Activated CD4-positive, alpha-beta T cell treated with anti-CD3 and anti-CD28 coated beads for 48 hours (primary cell): Measurements from ENCODE around the gene ABCB1.

Experiments
- DNase-seq: peaks from one replicate; pipeline ENCODE4 v3.0.0-alpha.2; 2020

The ABCB1 gene

GRCh38 chr7:87600130-87601124 lies at the start of gene ABCB1:
ABCB1 (minus strand) TSS chr7:87600884; CDS start chr7:87600184, 700 bp downstream.
- peak; percentile 66 for DNase-seq

- DNase-seq: no peak
Observed at GRCh38 chr7:87648316-87648715, 47.6 kb upstream of the ABCB1 start.

GRCh38 chr7:87645446-87645845 lies 44.8 kb upstream of the ABCB1 start:
- no peak for DNase-seq

GRCh38 chr7:87635921-87636320 lies 35.2 kb upstream of the ABCB1 start:
- DNase-seq: no peak

- peak; percentile 38 for DNase-seq
Observed at GRCh38 chr7:87628780-87629569, 28.3 kb upstream of the ABCB1 start.

GRCh38 chr7:87627634-87627994 lies 26.9 kb upstream of the ABCB1 start:
- no peak for DNase-seq

- no peak for DNase-seq
Observed at GRCh38 chr7:87625101-87625500, 24.4 kb upstream of the ABCB1 start.

- no peak for DNase-seq
Observed at GRCh38 chr7:87624628-87625027, 23.9 kb upstream of the ABCB1 start.

- DNase-seq: no peak
Observed at GRCh38 chr7:87615197-87615596, 14.5 kb upstream of the ABCB1 start.

GRCh38 chr7:87609916-87610315 lies 9.2 kb upstream of the ABCB1 start:
- no peak for DNase-seq

GRCh38 chr7:87608431-87608830 lies 7.7 kb upstream of the ABCB1 start:
- DNase-seq: no peak

- no peak for DNase-seq
Observed at GRCh38 chr7:87604264-87604663, 3.6 kb upstream of the ABCB1 start.

GRCh38 chr7:87599336-87599735 lies 1.3 kb downstream of the ABCB1 start:
- DNase-seq: peak; percentile 53

GRCh38 chr7:87598234-87599009 lies 2.3 kb downstream of the ABCB1 start:
- DNase-seq: no peak

GRCh38 chr7:87596696-87597095 lies 4.0 kb downstream of the ABCB1 start:
- DNase-seq: no peak

GRCh38 chr7:87596136-87596535 lies 4.5 kb downstream of the ABCB1 start:
- no peak for DNase-seq

GRCh38 chr7:87592300-87592699 lies 8.4 kb downstream of the ABCB1 start:
- DNase-seq: no peak

GRCh38 chr7:87591211-87591610 lies 9.5 kb downstream of the ABCB1 start:
- no peak for DNase-seq

GRCh38 chr7:87590578-87590977 lies 10.1 kb downstream of the ABCB1 start:
- no peak for DNase-seq

GRCh38 chr7:87589631-87590030 lies 11.1 kb downstream of the ABCB1 start:
- no peak for DNase-seq

GRCh38 chr7:87581723-87582122 lies 19.0 kb downstream of the ABCB1 start:
- DNase-seq: no peak

GRCh38 chr7:87580636-87581035 lies 20.0 kb downstream of the ABCB1 start:
- no peak for DNase-seq

GRCh38 chr7:87575521-87575920 lies 25.2 kb downstream of the ABCB1 start:
- DNase-seq: no peak
